ENCODE data around the gene IDH3B.

IDH3B gene

GRCh38 chr20:2616634-2617033, 47.4 kb downstream of the IDH3B start:
- DNase-seq = no peak

GRCh38 chr20:2612073-2612472, 51.9 kb downstream of the IDH3B start:
- no peak for DNase-seq

GRCh38 chr20:2610941-2611720, 52.9 kb downstream of the IDH3B start:
- no peak for DNase-seq

GRCh38 chr20:2610326-2610725, 53.7 kb downstream of the IDH3B start:
- no peak for DNase-seq
